ENCODE results near the gene SLC26A11. TPM values are rescaled to one million over a fixed set of nuclear protein-coding genes. Genes with fewer than 3 reads are reported as not detected.

SLC26A11 gene
- total RNA-seq, 1 donor from 2014 or later, result 16.1 TPM

- H3K27me3 Mint-ChIP-seq (ENCODE audit: low read depth, unreplicated experiment), result no peaks in the 10 kb centered on the region
- Histone ChIP-seq H3K4me3 (ENCODE audit: insufficient read depth, low read depth, low read length) (no peak overlapping the region), H3K27me3 (ENCODE audit: insufficient read depth, low read length) (no peaks in the 10 kb centered on the region), H4K20me1 (ENCODE audit: insufficient read depth, low read length) (peaks cover 29% of the 10 kb centered on the region), H3K4me2 (ENCODE audit: low read length) (no peak overlapping the region), H3K9me3 (ENCODE audit: insufficient read depth, low read depth, low read length) (no peaks in the 10 kb centered on the region), H3K79me2 (ENCODE audit: insufficient read depth, low read length) (no peaks in the 10 kb centered on the region), H2AFZ (ENCODE audit: low read depth, low read length) (no peak overlapping the region), H3K27ac (ENCODE audit: low read depth, low read length) (no peak overlapping the region), H3K36me3 (ENCODE audit: insufficient read depth, low read length) (no peaks in the 10 kb centered on the region), H3K4me1 (ENCODE audit: insufficient read depth, low read length) (peaks cover 5% of the 10 kb centered on the region), H3K9ac (ENCODE audit: low read length) (no peak overlapping the region)
- no peak overlapping the region for H3K4me3 Mint-ChIP-seq (ENCODE audit: unreplicated experiment)
- FAIRE-seq (no peak), DNase-seq (ENCODE audit: low read depth) (no peak)
- H3K9me3 Mint-ChIP-seq (ENCODE audit: unreplicated experiment), result no peaks in the 10 kb centered on the region
- no peak overlapping the region for H3K27ac Mint-ChIP-seq (ENCODE audit: unreplicated experiment)
- peaks cover 14% of the 10 kb centered on the region for H3K36me3 Mint-ChIP-seq (ENCODE audit: low read depth, unreplicated experiment)
- peaks cover 5% of the 10 kb centered on the region for H3K4me1 Mint-ChIP-seq (ENCODE audit: low read depth, unreplicated experiment)
- TF ChIP-seq CTCF (IDR thresholded peaks at IDR 0.05; ENCODE audit: insufficient read depth, low read depth, low read length) (no peak), EZH2 (IDR thresholded peaks at IDR 0.05; ENCODE audit: insufficient read depth, low read length) (no peak)
Observed at GRCh38 chr17:80283116-80283852, 63.1 kb downstream of the SLC26A11 start.

GRCh38 chr17:80284631-80285030, 64.4 kb downstream of the SLC26A11 start:
- H3K79me2 ChIP-seq (ENCODE audit: insufficient read depth, low read length), result no peaks in the 10 kb centered on the region
- H3K4me2 ChIP-seq (ENCODE audit: low read length), result no peak overlapping the region
- H4K20me1 ChIP-seq (ENCODE audit: insufficient read depth, low read length), result peaks cover 20% of the 10 kb centered on the region
- Mint-ChIP-seq H3K27me3 (ENCODE audit: low read depth, unreplicated experiment) (no peaks in the 10 kb centered on the region), H3K36me3 (ENCODE audit: low read depth, unreplicated experiment) (peaks cover 16% of the 10 kb centered on the region), H3K4me1 (ENCODE audit: low read depth, unreplicated experiment) (peaks cover 8% of the 10 kb centered on the region), H3K9me3 (ENCODE audit: unreplicated experiment) (no peaks in the 10 kb centered on the region), H3K27ac (ENCODE audit: unreplicated experiment) (no peak overlapping the region), H3K4me3 (ENCODE audit: unreplicated experiment) (no peak overlapping the region)
- peaks cover 2% of the 10 kb centered on the region for H3K4me1 ChIP-seq (ENCODE audit: insufficient read depth, low read length)
- no peak for TF ChIP-seq CTCF (IDR thresholded peaks at IDR 0.05; ENCODE audit: insufficient read depth, low read depth, low read length)
- TF ChIP-seq EZH2 (IDR thresholded peaks at IDR 0.05; ENCODE audit: insufficient read depth, low read length), result no peak
- no peak for DNase-seq (ENCODE audit: low read depth)
- no peaks in the 10 kb centered on the region for H3K36me3 ChIP-seq (ENCODE audit: insufficient read depth, low read length)
- no peak overlapping the region for H2AFZ ChIP-seq (ENCODE audit: low read depth, low read length)
- no peak overlapping the region for H3K9ac ChIP-seq (ENCODE audit: low read length)
- H3K27ac ChIP-seq (ENCODE audit: low read depth, low read length), result no peak overlapping the region
- FAIRE-seq, result no peak
- H3K27me3 ChIP-seq (ENCODE audit: insufficient read depth, low read length), result no peaks in the 10 kb centered on the region
- no peak overlapping the region for H3K4me3 ChIP-seq (ENCODE audit: insufficient read depth, low read depth, low read length)
- H3K9me3 ChIP-seq (ENCODE audit: insufficient read depth, low read depth, low read length), result no peaks in the 10 kb centered on the region

GRCh38 chr17:80285237-80285920, 65.2 kb downstream of the SLC26A11 start:
- H3K9ac ChIP-seq (ENCODE audit: low read length), result no peak overlapping the region
- no peaks in the 10 kb centered on the region for H3K9me3 ChIP-seq (ENCODE audit: insufficient read depth, low read depth, low read length)
- peaks cover 3% of the 10 kb centered on the region for H3K4me1 Mint-ChIP-seq (ENCODE audit: low read depth, unreplicated experiment)
- no peak overlapping the region for H3K4me2 ChIP-seq (ENCODE audit: low read length)
- H3K4me3 ChIP-seq (ENCODE audit: insufficient read depth, low read depth, low read length), result no peak overlapping the region
- no peak for TF ChIP-seq CTCF (IDR thresholded peaks at IDR 0.05; ENCODE audit: insufficient read depth, low read depth, low read length)
- no peak for TF ChIP-seq EZH2 (IDR thresholded peaks at IDR 0.05; ENCODE audit: insufficient read depth, low read length)
- no peak overlapping the region for H2AFZ ChIP-seq (ENCODE audit: low read depth, low read length)
- no peaks in the 10 kb centered on the region for H3K79me2 ChIP-seq (ENCODE audit: insufficient read depth, low read length)
- no peaks in the 10 kb centered on the region for H3K27me3 Mint-ChIP-seq (ENCODE audit: low read depth, unreplicated experiment)
- no peaks in the 10 kb centered on the region for H3K9me3 Mint-ChIP-seq (ENCODE audit: unreplicated experiment)
- no peak overlapping the region for H3K27ac Mint-ChIP-seq (ENCODE audit: unreplicated experiment)
- H3K27ac ChIP-seq (ENCODE audit: low read depth, low read length), result no peak overlapping the region
- H3K36me3 ChIP-seq (ENCODE audit: insufficient read depth, low read length), result no peaks in the 10 kb centered on the region
- H3K4me1 ChIP-seq (ENCODE audit: insufficient read depth, low read length), result no peaks in the 10 kb centered on the region
- H4K20me1 ChIP-seq (ENCODE audit: insufficient read depth, low read length), result peaks cover 17% of the 10 kb centered on the region
- H3K36me3 Mint-ChIP-seq (ENCODE audit: low read depth, unreplicated experiment), result peaks cover 19% of the 10 kb centered on the region
- H3K4me3 Mint-ChIP-seq (ENCODE audit: unreplicated experiment), result no peak overlapping the region
- no peaks in the 10 kb centered on the region for H3K27me3 ChIP-seq (ENCODE audit: insufficient read depth, low read length)
- no peak for FAIRE-seq
- no peak for DNase-seq (ENCODE audit: low read depth)
